NB4 (cell line): Measurements from ENCODE around the gene AIG1.

Source experiments
- MYC ChIP-seq: IDR thresholded peaks from 2 replicates; pipeline ENCODE4 v1.6.1; 2011; ENCODE audit warnings: low read depth, low read length
- POLR2A ChIP-seq: IDR thresholded peaks from 2 replicates; pipeline ENCODE4 v1.6.1; 2011; ENCODE audit warnings: mild to moderate bottlenecking; ENCODE audit not compliant: insufficient read length; ENCODE audit errors: extremely low read depth
- TF ChIP-seq, protein P1 (sequence below): IDR thresholded peaks from one replicate; pipeline ENCODE4 v1.5.1; 2012; ENCODE audit warnings: low read depth, low read length

DNA sequence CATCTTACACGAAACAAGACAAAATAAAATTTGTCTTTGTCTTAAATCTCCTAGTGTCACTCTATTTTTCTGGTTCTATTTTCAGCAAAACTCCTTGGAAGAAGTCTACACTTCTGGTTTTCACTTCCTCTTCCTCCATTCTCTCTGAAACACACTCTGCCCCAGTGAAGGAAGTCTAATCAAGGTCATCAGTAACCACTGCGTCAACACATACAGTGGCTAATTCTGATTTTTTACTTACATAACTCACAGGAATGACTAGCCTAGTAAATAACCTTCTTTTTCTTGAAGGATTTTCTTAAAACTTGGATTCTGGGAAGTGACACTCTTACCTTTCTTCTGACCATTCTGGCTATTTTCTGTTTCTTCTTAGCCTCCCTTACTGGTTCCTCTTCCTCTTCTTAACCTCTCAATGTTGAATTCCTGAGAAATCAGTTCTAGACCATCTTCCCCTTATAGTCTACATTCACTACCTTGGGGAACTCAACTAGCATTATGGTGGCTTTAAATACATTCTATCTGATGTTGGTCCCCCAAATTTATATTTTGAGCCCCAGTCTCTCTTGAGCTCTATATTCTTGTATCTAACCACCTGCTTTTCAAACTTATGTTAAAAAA lies 37.5 kb downstream of the AIG1 start:
- TF ChIP-seq MYC: no peak
- no peak for TF ChIP-seq POLR2A
- TF ChIP-seq, protein P1, sequence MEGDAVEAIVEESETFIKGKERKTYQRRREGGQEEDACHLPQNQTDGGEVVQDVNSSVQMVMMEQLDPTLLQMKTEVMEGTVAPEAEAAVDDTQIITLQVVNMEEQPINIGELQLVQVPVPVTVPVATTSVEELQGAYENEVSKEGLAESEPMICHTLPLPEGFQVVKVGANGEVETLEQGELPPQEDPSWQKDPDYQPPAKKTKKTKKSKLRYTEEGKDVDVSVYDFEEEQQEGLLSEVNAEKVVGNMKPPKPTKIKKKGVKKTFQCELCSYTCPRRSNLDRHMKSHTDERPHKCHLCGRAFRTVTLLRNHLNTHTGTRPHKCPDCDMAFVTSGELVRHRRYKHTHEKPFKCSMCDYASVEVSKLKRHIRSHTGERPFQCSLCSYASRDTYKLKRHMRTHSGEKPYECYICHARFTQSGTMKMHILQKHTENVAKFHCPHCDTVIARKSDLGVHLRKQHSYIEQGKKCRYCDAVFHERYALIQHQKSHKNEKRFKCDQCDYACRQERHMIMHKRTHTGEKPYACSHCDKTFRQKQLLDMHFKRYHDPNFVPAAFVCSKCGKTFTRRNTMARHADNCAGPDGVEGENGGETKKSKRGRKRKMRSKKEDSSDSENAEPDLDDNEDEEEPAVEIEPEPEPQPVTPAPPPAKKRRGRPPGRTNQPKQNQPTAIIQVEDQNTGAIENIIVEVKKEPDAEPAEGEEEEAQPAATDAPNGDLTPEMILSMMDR: no peak
